Hindlimb muscle (tissue), 1 donor: ENCODE measurements around the gene GGA1. TPM values are rescaled to one million over a fixed set of nuclear protein-coding genes. Genes with fewer than 3 reads are reported as not detected.

Source experiments
- DNase-seq: peaks from one replicate; pipeline ENCODE4 v3.0.0-alpha.2; 2013
- polyA plus RNA-seq: library from polyadenylated mRNA; unstranded; fragments of 120-200 nt; gene quantifications from one replicate; pipeline ENCODE4 v1.2.1, GENCODE V29; 2013; ENCODE audit not compliant: insufficient read length

Gene GGA1
- polyA plus RNA-seq, 1 donor = 47.4 TPM

DNA sequence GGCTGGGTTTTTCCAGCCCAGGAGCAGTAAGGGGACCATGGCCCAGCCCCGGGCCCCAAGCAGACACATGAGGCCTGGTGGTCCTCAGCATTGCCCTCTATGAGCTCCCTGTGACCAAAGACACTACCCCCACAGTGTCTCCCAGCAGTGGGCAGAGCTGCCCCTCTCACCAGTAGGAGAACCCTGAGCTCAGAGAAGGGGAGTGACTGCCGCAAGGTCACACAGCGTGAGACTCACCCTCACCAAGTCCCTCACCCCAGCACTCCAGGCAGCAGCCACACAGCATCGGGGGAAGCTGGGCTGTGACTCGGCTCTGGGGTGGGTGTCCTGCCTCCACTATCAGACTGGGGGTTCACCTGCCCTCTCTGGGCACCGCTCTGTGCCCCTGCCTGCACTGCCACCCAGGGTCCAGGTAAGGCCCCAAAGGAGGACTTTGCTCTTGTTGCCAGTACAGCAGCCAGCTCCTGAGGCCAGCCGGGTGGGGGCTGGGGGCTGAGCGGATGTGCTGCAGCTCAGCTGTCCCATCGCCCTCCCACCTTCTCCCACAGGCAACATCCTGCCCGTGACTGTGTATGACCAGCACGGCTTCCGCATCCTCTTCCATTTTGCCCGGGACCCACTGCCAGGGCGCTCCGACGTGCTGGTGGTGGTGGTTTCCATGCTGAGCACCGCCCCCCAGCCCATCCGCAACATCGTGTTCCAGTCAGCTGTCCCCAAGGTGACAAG is 23.0 kb downstream of the GGA1 start:
- DNase-seq = no peak

GRCh38 chr22:37632174-37633088 is 23.8 kb downstream of the GGA1 start:
- DNase-seq = no peak

- DNase-seq = no peak
Measured at GRCh38 chr22:37633089-37633624, 24.5 kb downstream of the GGA1 start.

DNA sequence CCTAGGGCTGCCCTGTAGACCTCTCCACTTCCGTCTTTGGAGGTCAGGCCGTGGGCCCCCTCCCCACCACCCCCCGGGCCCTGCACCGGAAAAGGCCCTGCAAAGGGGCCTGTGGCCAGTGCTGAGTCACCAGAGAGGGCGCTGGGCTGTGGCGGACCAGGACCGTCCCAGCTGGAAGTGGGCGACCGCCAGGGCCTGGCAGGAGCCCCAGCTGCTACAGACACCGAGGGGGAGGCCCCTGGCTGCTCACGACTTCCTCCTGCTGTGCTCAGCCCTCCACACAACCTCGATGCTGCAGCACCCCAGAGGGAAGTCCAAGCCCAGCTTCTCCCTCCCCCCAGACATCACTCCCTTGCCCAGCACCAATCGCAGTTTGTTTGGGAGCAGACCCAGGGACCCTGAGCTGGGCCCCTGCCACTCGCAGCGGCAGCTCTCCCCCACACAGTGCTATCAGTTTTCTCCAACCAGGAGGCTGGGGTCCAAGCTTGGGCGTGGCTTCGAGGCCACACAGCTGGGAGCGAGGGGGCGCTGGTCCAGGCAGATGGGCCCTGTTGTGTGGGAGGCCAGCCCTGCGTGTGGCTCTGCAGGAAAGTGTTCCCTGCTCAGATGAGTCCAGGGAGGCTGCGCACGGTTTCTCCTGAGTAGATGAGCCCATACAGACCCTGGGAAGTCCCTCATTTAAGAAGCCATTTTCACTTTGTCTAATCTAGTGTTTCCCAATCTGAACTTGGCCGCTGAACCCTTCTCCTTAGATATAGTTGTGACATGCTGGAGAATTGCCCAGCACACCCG is 25.2 kb downstream of the GGA1 start:
- peak; percentile 93 for DNase-seq

DNA sequence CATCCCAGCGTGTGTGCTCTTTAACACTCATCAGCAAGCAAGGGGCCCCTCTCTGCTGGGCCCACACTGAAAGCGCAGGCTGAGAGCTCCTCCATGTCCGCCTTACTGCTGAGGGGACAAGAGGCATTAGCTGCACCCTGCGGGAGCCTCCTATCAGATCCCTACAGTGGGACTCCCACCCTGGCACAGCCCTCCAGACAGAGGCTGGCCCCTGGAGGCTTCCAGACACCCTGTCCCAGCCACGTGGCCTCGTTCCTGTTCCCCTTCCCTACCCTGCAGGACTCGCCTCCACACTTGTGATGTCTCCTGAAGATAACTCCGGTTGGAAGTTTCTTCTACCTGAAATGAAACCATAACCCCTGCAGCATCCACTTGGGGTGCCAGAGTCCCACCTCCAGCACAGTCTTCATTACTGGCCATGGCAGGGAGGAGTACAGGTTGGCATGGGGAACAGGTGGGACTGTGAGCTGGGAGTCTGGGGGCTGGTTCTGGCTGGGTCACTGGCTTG is 25.8 kb downstream of the GGA1 start:
- no peak for DNase-seq

GRCh38 chr22:37635157-37635556 is 26.5 kb downstream of the GGA1 start:
- no peak for DNase-seq

DNA sequence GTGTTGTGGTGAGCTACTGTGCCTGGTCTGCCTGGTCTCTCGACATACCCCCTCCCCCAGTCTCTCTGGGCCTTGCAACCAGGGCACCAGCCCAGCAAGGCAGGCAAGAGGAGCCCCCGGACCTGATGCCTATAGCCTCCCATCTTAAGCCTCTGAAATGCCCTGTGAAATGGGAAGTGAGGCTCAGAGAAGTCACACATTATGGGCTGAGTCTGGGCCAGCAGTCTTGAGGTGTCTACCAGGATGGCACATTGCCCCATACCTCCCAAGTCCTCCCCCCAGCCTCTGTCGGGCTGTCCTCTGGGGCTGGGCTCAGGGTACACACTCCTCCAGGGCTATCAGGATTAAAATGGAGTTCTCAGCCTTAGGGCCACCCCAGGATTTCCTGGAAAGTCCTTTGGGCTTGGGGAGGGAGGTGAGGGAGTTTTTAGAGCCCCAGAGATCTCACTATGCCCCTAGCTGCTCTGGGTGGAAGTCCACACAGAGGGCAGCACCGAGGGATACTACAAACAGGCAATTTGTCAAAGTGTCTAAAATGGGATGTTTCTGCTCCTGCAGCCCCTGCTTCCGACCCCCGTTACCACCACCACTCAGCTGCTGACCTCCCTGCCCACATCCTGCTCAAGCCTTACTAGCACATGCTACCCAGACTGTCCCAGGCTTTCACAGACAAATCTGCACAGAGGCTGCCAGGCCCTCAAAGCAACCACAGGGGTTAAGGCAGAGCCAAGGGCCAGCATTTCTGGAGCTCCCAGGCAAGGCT is 27.7 kb downstream of the GGA1 start:
- DNase-seq = no peak

DNA sequence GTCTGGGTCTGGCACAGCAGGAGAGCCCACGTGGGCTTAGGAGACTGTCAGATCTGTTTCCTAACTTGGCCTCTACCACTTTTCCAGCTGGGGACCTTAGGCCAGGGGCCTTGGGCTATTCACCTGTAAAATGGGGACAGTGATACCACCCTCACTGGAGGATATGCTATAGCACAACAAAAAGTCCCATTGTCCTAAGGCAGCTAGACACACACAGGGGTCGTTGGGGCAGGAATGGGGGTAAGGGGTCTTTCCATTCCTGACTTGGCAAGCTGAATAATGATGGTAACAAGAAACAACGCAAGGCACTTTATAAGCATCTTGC is 28.3 kb downstream of the GGA1 start:
- no peak for DNase-seq

GRCh38 chr22:37638391-37639069 is 29.9 kb downstream of the GGA1 start:
- DNase-seq = no peak

DNA sequence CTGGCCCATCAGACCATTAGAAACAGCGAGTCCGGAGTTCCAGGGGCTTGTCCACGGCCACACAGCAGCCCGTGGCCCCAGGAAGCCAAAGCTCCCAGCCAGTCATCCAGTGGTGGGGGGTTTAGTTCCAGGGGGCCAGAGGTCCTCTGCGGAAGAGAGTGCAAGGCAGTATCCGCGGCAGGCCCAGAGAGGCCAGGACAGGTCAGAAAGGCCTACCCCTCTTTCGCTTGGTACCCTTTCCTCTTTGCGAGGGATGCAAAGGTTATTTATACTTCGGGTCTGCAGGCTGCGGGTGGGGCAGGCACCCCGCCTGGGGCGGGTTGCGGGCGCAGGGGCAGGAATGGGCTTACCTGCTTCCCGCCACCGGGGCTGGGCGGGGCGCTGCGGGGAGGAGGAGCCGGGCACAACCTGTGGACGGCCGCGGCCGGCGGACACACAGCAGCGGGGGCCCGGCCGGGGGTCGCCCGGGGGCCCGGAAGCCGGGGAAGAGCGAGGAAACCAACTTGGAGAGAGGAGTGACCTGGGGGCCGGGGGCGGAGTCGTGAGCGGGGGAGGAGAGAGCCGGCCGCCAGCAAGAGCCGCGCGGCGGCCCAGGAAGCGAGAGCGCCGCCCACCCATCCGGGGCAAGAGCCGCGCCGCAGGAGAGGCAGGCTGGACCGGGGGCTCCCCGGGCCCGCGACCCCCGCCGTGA is 30.6 kb downstream of the GGA1 start, which contains the start of gene SH3BP1:
Gene SH3BP1 (plus strand): TSS at position 600 of the 691 bp plus-strand sequence. CDS start 119 bp downstream, outside the sequence.
- DNase-seq = peak; percentile 61

- DNase-seq = no peak
Measured at GRCh38 chr22:37639771-37640590, 31.3 kb downstream of the GGA1 start.

- DNase-seq = no peak
Measured at GRCh38 chr22:37640591-37641560, 32.2 kb downstream of the GGA1 start.

DNA sequence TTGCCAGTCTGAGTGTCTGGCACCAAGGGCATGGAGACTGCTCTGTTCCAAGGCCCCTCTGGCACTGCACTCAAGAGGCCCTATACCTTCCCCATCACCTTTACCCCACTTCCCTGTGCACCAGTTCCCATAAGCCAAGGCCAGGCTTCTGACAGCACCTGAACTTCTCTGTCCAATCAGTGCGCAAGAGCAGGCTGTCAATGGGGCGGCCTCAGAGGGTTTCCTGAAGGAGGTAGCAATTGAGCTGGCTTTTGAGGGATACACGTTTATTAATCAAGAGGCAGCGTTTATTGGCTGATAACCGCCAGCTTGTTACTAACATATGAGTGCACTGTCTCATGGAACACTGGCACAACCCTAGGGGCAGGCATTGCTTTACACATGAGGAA is 32.9 kb downstream of the GGA1 start:
- DNase-seq = no peak

- peak; percentile 80 for DNase-seq
Measured at GRCh38 chr22:37643225-37643847, 34.7 kb downstream of the GGA1 start.

- DNase-seq = no peak
Measured at GRCh38 chr22:37647317-37647716, 38.7 kb downstream of the GGA1 start.

GRCh38 chr22:37647928-37648327 is 39.3 kb downstream of the GGA1 start:
- no peak for DNase-seq

DNA sequence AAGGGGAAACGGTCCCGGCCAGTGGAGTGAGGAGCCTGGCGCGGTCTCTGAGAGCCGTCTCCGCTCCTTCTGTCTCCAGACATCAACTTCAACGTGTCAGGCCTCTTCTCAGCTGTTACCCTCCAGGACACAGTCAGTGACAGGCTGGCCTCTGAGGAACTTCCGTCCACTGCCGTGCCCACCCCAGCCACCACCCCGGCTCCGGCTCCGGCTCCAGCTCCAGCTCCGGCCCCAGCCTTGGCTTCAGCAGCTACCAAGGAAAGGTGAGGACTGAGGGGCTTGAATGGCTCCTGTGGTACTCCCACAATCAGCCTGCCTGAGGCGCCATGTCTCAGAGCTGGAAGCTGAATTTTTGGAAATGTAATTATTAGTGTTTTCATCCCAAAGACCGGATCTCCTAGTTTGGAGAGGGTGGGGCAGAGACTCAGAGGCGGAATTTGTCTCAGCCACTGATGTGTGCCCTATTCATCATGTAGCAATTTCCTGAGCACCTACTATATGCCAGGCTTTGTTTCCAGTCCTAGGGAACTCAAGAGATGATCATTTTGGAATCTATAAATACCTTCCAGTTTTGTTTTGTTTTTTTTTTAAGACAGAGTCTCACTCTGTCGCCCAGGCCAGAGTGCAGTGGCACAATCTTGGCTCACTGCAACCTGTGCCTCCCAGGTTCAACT is 42.0 kb downstream of the GGA1 start:
- DNase-seq = no peak
